Embryonic facial prominence (tissue), 1 donor: Measurements from ENCODE around the gene UBAP2L.
"Not testable (repeated sequence)": the region's sequence is repeated elsewhere in the genome, so short reads cannot be mapped to it uniquely, and the experiment has no call there.

Source experiments
- DNase-seq: peaks from one replicate; pipeline ENCODE4 v3.0.0-alpha.2; 2016; ENCODE audit errors: extremely low spot score

Gene UBAP2L

DNA sequence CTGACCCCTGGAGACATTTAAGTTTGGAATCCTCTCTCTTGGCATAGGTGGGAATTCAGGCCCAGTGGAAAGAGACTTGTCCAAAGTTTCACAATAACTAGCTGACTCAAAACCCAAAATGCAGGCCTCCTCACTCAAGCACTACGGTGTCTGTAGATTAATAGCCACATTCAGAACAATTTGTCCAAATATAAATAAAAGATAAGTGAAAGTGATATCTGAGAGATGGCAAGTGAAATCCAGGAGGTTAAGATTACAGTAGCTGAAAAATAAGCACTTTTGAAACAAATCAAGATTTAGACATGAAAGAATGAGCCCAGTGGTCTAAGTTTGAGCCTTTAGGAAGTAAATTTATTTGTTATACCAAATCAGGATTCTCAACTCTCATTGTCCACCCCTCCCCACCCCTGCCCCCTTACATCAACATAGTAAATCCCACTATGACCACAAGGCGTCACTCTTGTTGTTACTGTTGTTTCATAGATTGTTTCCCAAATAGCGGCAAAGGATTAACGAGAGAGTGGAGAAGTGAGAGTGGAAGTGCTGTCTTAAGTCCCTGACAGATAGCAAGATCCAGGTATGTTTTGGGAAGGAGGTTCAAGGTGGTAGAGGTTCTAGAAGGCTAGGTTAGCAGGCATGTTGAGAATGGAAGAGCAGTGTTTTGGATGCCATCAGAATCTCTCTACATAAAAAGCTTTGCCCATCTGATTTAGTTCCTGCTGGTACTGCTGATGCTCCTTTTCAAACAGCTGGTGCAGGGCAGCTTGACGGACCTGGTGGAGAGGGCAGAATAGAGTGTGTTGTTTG, 21.8 kb upstream of the UBAP2L start:
- DNase-seq: no peak

DNA sequence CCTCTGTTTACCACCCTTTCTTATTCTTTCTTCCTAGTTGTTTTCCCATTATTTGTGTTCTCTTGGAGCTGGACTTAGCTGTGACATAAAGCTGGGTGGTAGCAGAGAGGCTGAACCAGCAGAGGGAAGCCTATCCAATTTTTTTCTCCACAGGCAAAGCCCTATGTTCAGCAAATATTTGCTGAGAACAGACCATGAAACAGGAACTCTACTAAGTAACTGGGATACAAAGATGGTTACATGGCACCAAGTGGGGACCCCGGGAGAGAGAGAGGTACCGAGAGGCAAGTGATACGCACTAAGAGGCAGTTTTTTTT, 21.2 kb upstream of the UBAP2L start:
- DNase-seq: no peak

DNA sequence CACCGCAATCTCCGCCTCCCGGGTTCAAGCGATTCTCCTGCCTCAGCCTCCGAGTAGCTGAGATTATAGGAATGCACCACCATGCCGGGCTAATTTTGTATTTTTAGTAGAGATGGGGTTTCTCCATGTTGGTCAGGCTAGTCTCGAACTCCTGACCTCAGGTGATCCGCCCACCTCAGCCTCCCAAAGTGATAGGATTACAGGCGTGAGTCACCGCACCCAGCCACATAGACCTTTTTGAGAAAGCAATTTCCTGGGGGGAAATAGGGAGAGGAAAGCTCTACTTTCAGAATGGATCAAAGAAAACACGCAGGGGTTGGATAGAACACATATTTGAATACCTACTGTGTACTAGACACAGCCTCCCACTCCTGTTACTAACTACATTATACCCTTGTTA, 15.0 kb upstream of the UBAP2L start:
- not testable (repeated sequence) for DNase-seq

DNA sequence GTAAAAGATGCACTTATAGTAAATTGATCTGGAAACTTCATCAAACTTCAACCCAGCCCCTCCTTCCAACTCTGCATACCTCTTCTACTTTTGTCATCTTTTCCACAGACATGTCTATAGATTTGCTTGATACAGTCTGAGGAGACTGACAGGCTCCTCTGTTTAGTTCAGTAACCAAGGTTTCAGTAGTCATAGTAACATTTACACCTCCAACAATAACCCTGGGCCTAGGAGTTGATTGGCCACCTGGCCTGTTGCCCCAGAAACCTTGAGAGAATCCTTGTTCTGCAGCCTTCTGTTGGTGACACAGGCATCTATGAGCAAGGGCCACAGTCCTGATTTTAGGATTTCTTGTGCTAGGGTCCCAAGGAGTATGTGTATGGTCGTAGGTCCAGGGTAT, 14.6 kb upstream of the UBAP2L start, which contains the start of gene CFAP141:
Gene CFAP141 (minus strand): TSS at position 138 of the 400 bp plus-strand sequence. CDS start 26 bp downstream, at position 112.
- DNase-seq: no peak

DNA sequence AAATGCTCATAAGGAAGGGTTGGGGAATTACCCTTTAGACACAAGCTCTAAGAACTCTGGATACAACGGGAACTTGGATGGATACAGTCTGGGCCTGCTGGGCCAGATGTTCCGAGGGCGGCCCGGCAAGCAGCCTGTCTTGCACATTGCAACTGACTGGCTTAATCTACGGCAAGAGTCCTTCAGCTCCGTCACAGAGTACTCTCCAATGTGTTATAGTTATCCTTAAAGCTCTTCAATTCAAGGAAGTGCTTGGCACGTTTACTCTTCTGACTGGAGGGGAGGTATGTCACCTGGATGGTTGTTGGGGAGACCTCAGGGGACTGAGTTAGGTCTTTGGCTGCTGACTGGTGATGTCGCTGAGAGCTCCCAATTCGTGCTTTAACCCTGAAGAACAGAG, 13.5 kb upstream of the UBAP2L start:
- DNase-seq: no peak

DNA sequence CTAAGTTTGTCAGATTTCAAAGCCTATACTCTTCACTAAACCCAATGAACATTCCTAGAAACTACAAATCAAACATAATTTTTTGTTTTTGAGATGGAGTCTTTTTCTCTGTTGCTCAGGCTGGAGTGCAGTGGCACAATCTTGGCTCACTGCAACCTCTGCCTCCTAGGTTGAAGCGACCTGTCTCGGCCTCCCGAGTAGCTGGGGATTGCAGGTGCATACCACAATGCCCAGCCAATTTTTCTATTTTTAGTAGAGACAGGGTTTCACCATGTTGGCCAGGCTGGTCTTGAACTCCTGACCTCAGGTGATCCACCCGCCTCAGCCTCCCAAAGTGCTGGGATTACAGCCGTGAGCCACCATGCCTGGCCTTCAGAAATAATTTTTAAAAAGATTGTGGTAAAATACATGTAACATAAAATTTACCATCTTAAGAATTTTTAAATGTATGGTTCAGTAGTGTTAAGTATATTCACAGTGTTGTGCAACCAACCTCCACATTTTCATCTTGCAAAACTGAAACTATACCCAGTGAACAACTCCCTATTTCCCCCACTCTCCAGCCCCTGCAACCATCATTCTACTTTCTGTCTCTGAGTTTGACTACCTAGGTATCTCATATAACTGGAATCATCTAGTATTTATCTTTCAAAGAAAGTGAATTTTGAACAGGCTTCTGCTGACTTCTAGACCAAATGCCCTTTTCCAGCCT, 11.9 kb upstream of the UBAP2L start:
- DNase-seq: no peak

DNA sequence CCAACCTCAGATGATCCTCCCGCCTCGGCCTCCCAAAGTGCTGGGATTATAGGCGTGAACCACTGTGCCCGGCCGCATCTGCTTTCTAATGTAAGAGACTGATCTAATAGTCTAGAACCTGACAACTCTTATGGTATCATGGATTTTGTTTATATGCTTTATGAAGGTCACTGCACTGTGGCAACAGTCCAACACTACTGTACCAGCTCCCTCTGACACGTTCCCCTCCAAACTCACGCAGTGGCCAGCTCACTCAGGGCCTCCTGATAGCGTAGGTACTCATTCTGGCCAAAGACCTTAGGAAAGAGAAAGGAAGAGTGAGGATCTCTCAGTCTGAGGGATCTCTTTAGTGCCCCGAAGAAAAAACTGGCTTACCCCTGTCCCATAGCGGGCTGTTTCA, 8.7 kb upstream of the UBAP2L start:
- no peak for DNase-seq

DNA sequence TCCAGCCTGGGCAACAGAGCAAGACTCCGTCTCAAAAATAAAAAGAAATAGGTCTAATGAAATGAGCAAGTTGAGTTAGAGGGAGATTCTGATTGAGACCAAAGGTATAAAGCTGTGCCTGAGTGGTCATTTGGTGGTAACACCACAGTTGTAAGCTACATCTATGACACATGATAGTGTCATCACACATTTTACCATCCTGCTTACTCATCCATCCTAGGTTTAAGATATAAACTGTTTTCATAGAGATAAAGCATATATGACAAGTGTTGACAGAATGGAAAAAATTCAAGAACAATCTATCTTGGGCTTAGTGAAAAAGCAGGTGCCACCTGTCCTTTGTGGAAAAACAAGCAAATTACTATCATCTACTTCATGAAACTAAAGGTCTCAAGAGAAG, 7.5 kb upstream of the UBAP2L start:
- DNase-seq: no peak

DNA sequence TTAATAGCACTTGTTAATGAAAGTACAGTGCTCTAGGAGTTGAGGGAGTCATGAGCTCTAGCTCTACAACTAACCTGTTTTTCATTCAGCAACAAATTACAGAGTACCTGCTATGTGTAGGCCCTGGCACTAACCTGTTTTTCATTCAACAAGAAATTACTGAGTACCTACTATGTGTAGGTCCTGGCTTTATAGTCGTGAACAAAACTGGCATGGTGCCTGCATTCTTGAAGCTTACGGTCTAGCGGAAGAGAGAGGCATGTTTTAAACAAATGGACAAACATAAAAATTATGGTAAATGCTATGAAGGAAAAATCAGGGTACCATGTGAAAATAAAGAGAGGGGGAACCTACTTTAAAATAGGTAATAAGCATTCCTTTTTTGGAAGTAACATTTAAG, 2.2 kb upstream of the UBAP2L start:
- no peak for DNase-seq

DNA sequence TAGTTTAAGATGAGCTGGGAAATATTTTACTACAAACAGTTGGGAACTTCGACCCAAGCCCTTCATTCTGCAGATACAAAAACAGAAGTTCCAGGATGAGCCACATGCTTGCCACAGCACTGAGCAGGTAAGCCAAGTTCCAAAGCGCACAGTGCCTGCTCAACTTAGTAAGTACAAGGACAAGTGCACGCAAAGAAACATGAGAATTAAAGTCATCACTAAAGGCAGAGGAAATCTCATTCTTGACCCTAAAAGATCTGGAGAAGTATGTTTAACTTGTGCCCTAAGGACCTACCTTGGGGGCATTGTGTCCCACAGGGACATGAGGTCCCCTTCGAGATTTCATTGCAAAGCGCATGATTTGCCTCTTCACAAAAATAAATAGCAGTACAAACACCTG, 1.2 kb upstream of the UBAP2L start:
- DNase-seq: no peak

DNA sequence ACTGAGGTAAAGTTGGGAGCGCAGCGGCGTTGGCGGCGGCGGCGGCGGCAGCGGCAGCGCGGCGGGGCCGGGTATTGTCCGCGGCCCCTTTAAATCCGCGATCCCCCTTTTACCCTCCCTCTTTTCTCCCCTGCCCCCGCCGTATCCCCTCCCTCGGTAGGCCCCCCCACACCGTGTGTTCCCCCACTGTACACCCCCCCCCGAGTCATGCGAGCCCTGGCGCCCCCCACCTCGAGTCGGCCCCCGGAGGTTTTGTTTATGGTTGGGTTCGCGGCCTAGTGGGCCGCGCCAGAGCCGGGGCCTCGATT, 169 bp downstream of the UBAP2L start:
- no peak for DNase-seq

DNA sequence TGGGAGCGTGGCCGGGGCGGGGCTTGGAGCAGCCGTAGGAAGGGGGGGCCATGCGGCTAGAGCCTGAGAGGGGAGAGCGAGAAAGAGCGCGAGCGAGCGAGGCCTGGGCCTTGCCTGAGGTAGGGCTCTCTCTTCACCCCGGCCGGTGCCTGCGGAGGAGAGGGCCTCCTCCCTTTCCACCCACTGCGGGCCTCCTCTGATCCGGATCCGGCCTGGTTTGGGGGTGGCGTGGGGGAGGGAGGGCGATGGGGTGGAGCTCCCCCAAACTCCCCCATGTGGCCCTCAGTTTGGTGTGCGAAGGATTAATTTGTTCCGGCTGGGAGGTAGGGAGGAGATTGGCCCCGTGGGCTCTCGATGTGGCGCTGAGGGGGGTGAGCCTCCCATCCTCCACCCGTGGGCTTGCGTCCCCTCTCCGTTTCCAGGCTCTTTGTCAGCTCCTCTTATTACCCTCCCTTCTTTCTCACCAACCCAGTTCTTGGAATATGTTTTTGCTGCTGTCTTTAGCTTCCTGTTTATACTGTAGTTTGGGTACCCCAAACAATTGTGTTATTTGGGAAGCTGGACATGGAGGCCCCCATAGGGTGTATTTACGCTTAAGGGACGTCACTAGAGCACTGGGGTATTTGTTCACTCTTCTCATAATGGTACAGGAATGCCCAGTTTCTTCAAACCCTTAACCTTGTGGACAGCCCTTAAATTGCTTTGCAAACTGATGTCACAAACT, 685 bp downstream of the UBAP2L start:
- DNase-seq: peak; percentile 48

DNA sequence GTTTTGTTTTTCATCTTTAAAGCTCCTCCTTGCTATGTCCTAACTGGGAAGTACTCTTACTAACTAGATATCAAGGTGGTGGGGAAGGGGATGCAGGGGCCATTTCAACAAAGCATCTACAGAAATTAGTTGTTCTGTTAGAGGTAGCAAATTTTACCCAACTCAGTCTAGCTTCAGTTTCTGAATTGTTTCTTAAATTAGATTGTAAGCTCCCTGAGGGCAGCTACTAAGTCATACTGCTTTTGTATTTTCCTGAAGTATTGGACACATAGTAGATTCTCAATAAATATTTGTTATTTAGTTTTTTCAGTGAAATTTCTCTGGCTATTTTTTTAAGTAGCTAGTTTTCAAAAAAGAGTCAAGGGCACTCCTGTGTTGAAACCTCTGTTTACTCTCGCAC, 1.8 kb downstream of the UBAP2L start:
- no peak for DNase-seq

DNA sequence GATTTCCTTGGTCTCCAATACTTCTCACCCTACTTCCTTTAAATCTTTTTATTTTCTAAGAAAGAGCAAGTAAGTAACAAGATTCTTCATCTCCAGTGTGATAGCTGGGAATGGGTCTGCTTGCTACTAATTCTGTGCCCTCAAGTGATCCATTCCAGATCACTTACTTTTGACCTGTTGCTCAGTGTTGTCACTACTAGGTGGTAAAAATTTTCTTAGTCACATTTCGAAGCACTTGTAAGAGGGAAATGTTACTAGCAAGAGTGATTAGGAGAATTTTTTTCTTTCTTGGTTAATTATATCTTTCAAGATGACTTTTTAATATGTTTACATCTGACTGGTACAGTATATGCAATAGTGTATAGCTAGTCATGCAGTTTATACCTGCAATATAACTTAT, 2.2 kb downstream of the UBAP2L start:
- no peak for DNase-seq

DNA sequence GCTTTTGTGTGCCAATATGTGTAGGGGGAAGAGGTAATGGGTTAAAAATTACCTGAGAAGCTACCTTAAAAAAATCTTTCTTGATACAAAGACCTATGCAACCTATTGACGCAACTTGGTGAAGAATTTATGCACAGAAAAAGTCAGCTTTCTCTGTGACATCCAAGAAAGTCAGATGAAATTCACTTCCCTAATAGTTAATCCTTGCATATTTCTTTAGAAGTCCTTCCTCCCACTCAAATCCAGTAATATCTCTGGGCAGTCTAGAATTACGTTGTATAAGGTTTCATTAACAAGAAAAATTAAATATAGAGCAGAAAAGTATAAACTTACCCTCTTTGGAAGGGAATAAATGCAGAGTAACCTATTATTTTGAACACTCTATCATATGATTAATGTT, 2.9 kb downstream of the UBAP2L start:
- DNase-seq: no peak

DNA sequence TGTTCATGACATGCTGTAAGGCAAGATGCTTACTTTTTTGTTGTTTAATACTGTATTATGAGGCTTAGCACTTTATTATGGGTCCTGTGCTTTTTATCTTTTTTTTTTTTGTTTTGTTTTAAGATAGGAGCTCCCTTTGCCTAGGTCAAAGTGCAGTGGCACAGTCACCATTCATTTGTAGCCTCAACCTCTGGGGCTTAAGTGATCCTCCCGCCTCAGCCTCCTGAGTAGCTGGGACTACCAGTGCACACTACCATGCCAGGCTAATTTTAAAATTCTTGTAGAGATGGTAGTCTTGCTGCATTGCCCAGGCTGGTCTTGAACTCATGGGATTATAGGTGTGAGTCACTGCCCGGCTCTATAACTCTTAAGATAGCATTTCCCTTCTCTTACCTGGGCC, 4.6 kb downstream of the UBAP2L start:
- DNase-seq: no peak

DNA sequence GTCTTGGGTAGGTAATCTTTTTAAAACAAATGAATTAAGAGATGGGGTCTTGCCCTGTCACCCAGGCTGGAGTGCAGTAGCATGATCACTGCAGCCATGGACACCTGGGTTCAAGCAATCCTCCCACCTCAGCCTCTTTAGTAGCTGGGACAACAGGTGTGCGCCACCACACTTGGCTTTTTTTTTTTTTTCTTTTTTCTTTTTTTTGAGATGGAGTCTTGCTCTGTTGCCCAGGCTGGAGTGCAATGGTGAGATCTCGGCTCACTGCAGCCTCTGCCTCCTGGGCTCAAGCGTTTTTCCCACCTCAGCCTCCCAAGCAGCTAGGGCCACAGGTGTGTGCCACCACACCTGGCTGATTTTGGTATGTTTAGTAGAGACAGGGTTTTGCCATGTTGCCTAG, 10.4 kb downstream of the UBAP2L start:
- DNase-seq: not testable (repeated sequence)

DNA sequence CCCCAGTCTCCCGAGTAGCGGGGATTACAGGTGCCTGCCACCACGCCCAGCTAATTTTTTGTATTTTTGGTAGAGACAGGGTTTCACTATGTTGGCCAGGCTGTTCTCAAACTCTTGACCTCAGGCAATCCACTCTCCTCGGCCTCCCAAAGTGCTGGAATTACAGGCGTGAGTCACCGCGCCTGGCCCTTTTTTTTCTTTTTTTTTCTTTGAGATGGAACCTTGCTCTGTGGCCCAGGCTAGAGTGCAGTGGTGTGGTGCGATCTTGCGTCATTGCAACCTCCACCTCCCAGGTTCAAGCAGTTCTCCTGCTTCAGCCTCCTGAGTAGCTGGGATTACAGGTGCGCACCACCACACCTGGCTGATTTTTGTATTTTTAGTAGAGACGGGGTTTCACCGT, 12.4 kb downstream of the UBAP2L start:
- DNase-seq: not testable (repeated sequence)

DNA sequence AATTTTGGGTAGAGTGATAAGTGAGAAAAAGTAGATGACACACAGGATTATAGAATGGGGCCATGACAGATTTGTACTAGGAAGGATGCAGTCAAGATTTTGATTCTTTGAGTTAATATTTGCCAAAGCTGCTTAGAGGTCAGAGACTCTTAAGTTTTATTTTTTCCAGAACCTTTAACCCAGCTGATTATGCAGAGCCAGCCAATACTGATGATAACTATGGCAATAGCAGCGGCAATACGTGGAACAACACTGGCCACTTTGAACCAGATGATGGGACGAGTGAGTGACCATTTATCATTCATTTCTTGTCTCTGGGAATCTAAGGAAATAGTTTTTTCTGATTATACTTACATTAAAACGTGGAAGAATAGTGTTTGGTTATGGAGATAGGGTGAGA, 16.1 kb downstream of the UBAP2L start:
- no peak for DNase-seq

DNA sequence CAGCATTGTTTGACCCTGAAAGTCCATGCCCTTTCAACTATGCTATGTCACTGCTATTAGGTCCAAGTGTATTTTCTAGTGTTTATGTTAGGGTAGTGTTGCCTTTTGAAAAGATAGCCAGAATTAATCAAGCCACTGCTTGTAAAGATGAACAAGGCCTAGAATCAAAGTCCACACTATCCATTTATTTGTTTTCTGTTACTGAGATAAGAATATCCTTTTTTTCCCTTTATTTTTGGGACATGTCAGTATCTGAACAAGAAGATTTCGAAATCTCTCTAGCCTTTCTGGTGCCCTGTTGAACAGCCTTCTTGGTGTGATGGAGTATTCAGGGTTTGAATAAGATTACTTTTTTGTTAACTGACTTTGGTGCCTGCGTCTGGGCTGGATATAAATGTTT, 16.7 kb downstream of the UBAP2L start:
- DNase-seq: no peak

DNA sequence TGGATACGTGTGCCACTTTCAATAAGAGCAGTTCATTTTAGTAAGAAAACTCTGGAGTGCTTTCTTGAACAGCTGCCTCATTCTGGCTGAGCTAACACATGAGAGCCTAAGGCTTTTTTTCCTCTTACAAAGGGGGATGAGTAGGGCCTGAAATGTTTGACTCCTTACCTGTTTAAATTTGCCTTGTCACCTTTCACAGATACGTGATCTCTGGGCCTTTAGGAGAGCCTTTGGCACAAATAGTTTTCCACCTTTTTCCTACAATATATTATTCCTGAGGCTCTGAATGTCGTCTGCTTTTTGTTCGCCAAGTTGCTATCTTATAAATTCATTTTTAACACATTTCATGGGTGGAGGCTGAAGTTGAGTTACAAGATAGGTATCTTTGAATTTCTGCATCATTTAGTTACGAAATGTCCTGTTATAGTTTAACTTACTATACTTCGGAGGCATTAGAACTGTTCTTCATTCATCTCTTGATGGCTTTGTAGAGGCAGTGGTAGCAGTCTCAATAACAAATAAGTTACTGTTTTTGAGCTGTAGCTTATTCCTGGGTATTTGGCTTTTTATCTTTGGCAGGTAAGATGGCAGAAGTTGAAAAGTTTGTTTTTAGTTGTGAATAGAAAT, 17.2 kb downstream of the UBAP2L start:
- DNase-seq: no peak

DNA sequence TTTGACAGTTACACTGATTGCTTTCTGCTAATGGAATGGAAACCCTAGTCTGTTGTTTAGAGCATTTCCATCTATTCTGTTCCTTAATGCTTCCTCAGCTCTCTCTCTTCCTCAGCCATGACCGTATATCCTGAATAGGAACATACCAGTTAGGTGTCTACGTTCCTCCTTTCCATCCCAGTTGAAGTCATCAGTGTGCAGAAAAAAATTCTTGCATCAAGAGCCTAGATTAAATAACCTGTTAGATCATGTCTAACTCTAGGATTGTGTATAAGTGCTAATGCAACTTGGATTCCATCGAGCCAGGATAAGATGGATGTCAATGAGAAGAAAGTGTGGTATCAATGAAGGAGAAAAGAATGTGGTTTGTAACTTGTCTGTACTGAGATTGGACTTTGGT, 18.7 kb downstream of the UBAP2L start:
- no peak for DNase-seq
